Measurements from ENCODE around the gene ADIG. TPM values are rescaled to one million over a fixed set of nuclear protein-coding genes. Genes with fewer than 3 reads are reported as not detected.

The ADIG gene
- total RNA-seq, 4 donors from 2014 or later: not detected

Other genes with a start within 250 kb of the ADIG start
- gene LBP, start 234.7 kb upstream of the ADIG start, total RNA-seq: not detected
- 100 to 1,000 TPM in 1 of 4 donors, 10 to 100 TPM in 3; 15.8 to 191 (median 43.7) TPM for gene SNHG17, start 145.9 kb upstream of the ADIG start, total RNA-seq
- gene RALGAPB, start 108.4 kb upstream of the ADIG start, total RNA-seq: 10 to 100 TPM; 22.7 to 67.0 (median 56.7) TPM
- not detected for gene ARHGAP40, start 20.6 kb downstream of the ADIG start, total RNA-seq
- gene SLC32A1, start 143.3 kb downstream of the ADIG start, total RNA-seq: not detected
- gene ACTR5, start 167.3 kb downstream of the ADIG start, total RNA-seq: 10 to 100 TPM in 3 of 4 donors, 1 to 10 TPM in 1; 7.2 to 21.3 (median 11.4) TPM
- gene PPP1R16B, start 224.5 kb downstream of the ADIG start, total RNA-seq: 10 to 100 TPM in 2 of 4 donors, 1 to 10 TPM in 2; 1.8 to 11.1 (median 7.0) TPM